Heart left ventricle (tissue), 13 donors: Measurements from ENCODE around the gene PLEKHA6.

Experiments
- CTCF ChIP-seq, 12 donors: fragments of 200-600 bp; sonication (generic) in 4 of 12; IDR thresholded peaks; one replicate each; pipeline versions ENCODE4 v1.5.0 to v1.8.0; 2018 to 2022; ENCODE audit warnings: antibody characterized with exemption in 12 of 12, mild to moderate bottlenecking in 5 of 12
- POLR2A ChIP-seq, 2 donors: fragments of 450-650 bp; IDR thresholded peaks; one replicate each; pipeline ENCODE4 v1.6.1; 2017; ENCODE audit warnings: antibody characterized with exemption in 2 of 2, mild to moderate bottlenecking in 2 of 2, moderate library complexity in 2 of 2
- donor health status: ischemic (EF 13 %, LVEDD 7.1; RV severe dilation, severe dysfunction).
- donor health status: DM: no; HTN: yes; CAD: no.
- donor health status: DM: no; HTN: no; CAD: no.
- donor health status: ischemic (EF 25% LVEDD 6.9; RV normal size, moderate dysfunction).
- donor health status: ischemic (EF 25% LVEDD 5.7; RV mildly dilated, moderate dysfunction).
- donor health status: ischemic (EF 35%, LVEDD 5.7; RV mildly dilated, moderate dysfunction).
- donor health status: nonischemic (EF 11% LVEDD 7.7; RV severe dilation, severe dysfunction).
- donor health status: DM: yes; HTN: yes; CAD: no.
- donor health status: PGD.
- donor health status: ischemic (EF 29% LVEDD 5.4; RV normal size, mild dysfunction).
- donor health status: nonischemic (EF 23%, LVEDD 6.1; RV moderate dilation, normal function).

DNA sequence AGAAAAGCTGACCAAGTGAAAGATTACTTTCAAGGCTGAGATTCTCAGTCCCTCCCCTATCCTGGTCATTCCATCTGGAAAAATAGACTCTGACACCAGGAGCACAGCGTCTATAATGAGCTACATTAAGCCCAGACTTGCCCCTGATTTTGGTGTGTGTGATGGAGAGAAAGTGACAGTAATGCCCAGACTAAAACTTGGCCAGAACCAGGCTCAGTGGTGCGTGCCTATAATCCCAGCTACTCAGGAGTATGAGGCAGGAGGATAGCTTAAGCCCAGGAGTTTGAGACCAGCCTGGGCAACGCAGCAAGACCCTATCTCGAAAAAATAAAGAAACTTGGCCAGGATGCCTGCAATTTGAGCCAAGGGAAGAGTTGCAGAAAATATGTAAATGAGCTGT lies 15.9 kb downstream of the PLEKHA6 start:
- TF ChIP-seq POLR2A (IDR thresholded peaks at IDR 0.05) (no peak), CTCF (IDR thresholded peaks at IDR 0.05) (no peak)
